HG03378 (cell line): ENCODE results near the gene SH3RF1.

Experiments
- ATAC-seq: cut with Tn5 transposase; IDR thresholded peaks from one replicate; pipeline ENCODE4 v1.9.1; 2021; ENCODE audit warnings: mild to moderate bottlenecking, moderate library complexity; ENCODE audit not compliant: unreplicated experiment

SH3RF1 gene

DNA sequence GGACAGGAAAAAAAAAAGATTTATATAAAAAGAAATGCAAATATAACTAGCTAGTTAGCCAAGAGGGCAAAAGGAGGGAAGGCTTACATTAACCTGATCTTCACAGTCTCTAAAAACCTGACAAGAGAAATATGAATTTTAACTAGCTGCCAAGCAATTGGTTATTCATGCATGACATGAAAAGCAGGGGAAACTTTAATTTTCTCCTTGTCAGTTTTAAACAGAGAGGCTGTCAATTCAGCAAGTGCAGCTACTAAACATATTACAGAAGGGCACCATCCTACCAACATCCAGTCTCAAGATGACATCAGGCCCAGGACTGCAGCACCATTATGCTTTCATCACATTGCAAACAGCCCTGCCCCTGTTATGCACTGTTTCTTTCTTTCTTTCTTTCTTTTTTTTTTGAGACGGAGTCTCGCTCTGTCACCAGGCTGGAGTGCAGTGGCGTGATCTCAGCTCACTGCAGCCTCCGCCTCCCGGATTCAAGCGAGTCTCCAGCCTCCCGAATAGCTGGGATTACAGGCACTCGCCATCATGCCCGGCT is 221.8 kb downstream of the SH3RF1 start:
- no peak for ATAC-seq

DNA sequence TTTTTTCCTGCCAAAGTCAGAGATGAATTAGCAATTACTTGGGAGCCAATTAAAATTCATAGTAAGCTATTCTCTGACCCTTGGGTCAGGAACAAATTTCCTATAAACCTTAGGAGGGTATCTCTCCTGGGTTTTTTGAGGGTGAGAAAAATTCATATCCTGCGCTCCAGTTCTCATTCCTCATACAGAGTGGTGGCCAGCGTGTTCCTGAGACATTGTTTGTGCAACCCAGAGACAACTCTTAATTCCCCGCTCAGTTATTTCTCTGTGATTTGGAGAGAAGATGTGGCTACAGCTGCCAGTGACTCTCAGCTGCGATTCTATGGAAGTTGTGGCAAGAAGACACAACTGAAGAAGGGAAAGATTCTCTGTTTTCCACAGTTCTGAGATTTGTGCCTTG is 222.8 kb downstream of the SH3RF1 start:
- ATAC-seq, result no peak

DNA sequence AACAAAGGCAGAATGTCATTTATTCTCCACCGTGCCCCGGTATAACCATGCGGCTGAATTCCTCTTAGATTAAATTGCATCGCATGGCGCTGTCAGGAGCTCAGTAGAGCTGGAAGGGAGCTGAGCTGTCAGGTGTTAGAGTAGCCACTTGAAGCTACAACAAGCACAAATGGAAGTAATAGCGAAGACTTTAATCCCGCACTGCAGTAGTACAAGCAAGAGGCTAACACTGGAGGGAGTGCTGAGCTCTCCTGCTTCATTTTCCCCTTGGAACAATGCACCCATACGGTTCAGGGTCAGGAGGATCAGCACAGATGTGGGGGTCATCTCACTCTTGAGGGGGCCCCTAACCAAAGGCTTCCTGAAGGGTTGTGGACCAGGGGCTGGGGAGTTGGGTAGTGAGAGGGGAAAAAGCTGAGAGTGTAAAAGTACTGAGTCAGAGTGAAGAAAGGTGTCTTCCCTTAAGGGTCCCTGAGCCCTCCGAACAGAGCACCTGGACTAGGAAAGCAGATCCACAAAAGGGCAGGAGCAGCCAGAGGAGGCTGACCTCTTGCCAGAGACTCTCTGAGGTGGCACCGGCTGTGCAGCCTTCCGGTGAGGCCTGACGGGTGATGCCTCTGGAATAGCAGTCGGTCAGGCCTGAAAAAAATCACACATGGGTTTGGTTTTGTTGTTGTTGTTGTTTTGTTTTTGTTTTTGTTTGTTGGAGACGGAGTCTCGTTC is 224.7 kb downstream of the SH3RF1 start:
- ATAC-seq, result no peak

DNA sequence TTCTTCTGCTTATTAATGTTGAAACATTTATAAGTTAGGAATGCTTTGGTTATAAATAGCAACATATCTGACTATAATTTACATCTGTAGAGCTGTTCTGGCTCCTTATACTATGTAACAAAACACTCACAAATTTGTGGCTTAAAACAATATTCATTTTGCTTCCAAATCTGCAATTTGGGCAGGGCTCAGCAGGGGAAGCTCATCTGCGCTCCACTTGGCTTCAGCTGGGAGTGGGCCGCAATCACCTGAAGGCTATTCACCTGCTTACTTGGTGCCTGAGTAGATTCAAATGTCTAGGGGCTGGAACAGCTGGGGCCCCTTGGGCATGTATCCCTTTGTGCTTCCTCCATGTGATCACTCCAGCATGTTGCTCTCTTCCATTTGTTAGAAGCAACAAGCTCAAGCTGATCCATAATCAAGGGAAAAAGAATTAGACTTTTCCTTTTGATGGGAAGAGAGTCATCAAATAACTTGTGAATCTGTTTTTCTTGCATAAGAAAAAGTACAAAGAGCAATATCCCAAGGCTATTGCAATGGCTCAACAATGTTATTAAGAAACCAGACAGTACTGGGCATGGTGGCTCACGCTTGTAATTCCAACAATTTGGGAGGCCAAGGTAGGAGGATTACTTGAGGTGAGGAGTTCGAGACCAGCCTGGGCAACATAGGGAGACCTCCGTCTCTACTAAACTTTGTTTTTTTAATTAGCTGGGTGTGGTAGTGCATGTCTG is 225.9 kb downstream of the SH3RF1 start:
- ATAC-seq, result no peak
